HepG2 (cell line): ENCODE measurements around the gene C2orf78. TPM values are rescaled to one million over a fixed set of nuclear protein-coding genes. Genes with fewer than 3 reads are reported as not detected.
A peak's percentile ranks its signal among the peaks of the same experiment; 100 is the strongest.

Experiments used
- ATAC-seq: fragments of 200-7000 bp; cut with Tn5 transposase; 3 replicates; pipeline ENCODE4 v1.9.1; 2020; ENCODE audit warnings: mild to moderate bottlenecking, moderate library complexity
- BruUV-seq: library from RNA; stranded (reverse); fragments of 400-500 nt; replicated peaks from 2 replicates; lab custom pipeline; 2021; lab: Mats Ljungman, UMichigan
- CTCF ChIA-PET: fragments of 300-600 bp; formaldehyde crosslinking; extraction: SDS; loops from one replicate; lab custom pipeline; 2021; ENCODE audit warnings: low total read pairs, inconsistent platforms, low intra/inter-chr PET ratio; lab: Yijun Ruan, JAX
- POLR2A ChIA-PET: fragments of 350-600 bp; sonication (Branson Sonifier 250); formaldehyde crosslinking; loops from one replicate; lab custom pipeline; 2020; ENCODE audit warnings: antibody characterized with exemption, inconsistent platforms; lab: Yijun Ruan, JAX
- DNase-seq: peaks from one replicate; pipeline ENCODE4 v3.0.0-alpha.2; 2015; ENCODE audit warnings: low spot score
- FAIRE-seq: peaks from 3 replicates; lab custom pipeline; 2011; peaks lifted over from hg19 to GRCh38; lab: Jason Lieb, UNC
- H2AFZ ChIP-seq: one replicate; pipeline ENCODE4 v1.6.1; 2011; ENCODE audit warnings: low read length, inconsistent platforms
- H3K27ac ChIP-seq: fragments of 300-600 bp; 3 replicates; pipeline ENCODE4 v1.8.0; 2011; ENCODE audit warnings: mixed run types, mild to moderate bottlenecking, mixed read lengths, low read length, inconsistent platforms; ENCODE audit not compliant: insufficient read depth; ENCODE audit errors: extremely low read length
- H3K27me3 ChIP-seq, 2 experiments: fragments of 200-600 bp in 1 of 2; 2 replicates in 1 of 2; 3 replicates in 1 of 2; pipeline versions ENCODE4 v1.6.0 to v1.8.0; 2011; ENCODE audit warnings: low read length in 2 of 2, mild to moderate bottlenecking in 2 of 2, moderate library complexity in 2 of 2, inconsistent platforms in 1 of 2; ENCODE audit not compliant: insufficient read depth in 2 of 2, control insufficient read depth in 1 of 2
- H3K36me3 ChIP-seq, 2 experiments: fragments of 200-600 bp in 1 of 2; replicated peaks in 1 of 2; 2 replicates in 1 of 2; 3 replicates in 1 of 2; pipeline versions ENCODE4 v1.5.1 to v1.8.0; 2011; ENCODE audit warnings: low read length in 2 of 2, inconsistent platforms in 1 of 2; ENCODE audit not compliant: insufficient read depth in 2 of 2, control insufficient read depth in 1 of 2
- H3K4me1 ChIP-seq: 2 replicates; pipeline ENCODE4 v1.5.1; 2012; ENCODE audit warnings: low read length, inconsistent platforms; ENCODE audit not compliant: insufficient read depth
- H3K4me2 ChIP-seq: 2 replicates; pipeline ENCODE4 v1.6.0; 2011; ENCODE audit warnings: low read depth, low read length, inconsistent platforms
- H3K4me3 ChIP-seq, 3 experiments: fragments of 200-600 bp in 1 of 3; sonication (generic), shearing (Covaris generic) in 1 of 3; replicated peaks in 1 of 3; 2 replicates each; pipeline ENCODE4 v1.5.1; 2011 to 2016; ENCODE audit warnings: low read length in 3 of 3, inconsistent platforms in 2 of 3, low read depth in 2 of 3, mild to moderate bottlenecking in 2 of 3, control low read depth in 1 of 3, mixed read lengths in 1 of 3; ENCODE audit not compliant: insufficient read depth in 1 of 3
- H3K79me2 ChIP-seq: one replicate; pipeline ENCODE4 v1.6.1; 2011; ENCODE audit warnings: low read length, inconsistent platforms; ENCODE audit not compliant: insufficient read depth
- H3K9ac ChIP-seq: 2 replicates; pipeline ENCODE4 v1.6.0; 2011; ENCODE audit warnings: mild to moderate bottlenecking, low read depth, low read length, inconsistent platforms; ENCODE audit not compliant: insufficient read depth
- H3K9me3 ChIP-seq: 2 replicates; pipeline ENCODE4 v1.5.1; 2012; ENCODE audit warnings: mild to moderate bottlenecking, low read length
- H4K20me1 ChIP-seq: 2 replicates; pipeline ENCODE4 v1.6.0; 2011; ENCODE audit warnings: inconsistent platforms, mild to moderate bottlenecking, low read length, moderate library complexity; ENCODE audit not compliant: insufficient read depth
- CREB1 ChIP-seq, 2 experiments: fragments of 450-650 bp in 1 of 2; IDR thresholded peaks; 2 replicates each; pipeline ENCODE4 v1.6.1; 2016 to 2017; ENCODE audit warnings: control low read depth in 1 of 2, mild to moderate bottlenecking in 1 of 2, missing compliant biosample characterization in 1 of 2, missing genetic modification characterization in 1 of 2
- CREM ChIP-seq, 2 experiments: sonication (generic) in 1 of 2; formaldehyde crosslinking in 1 of 2; IDR thresholded peaks; 2 replicates each; pipeline versions ENCODE4 v1.4.0 to v1.6.1; 2016 to 2020; ENCODE audit warnings: antibody characterized with exemption in 1 of 2, mild to moderate bottlenecking in 1 of 2, missing genetic modification reagents in 1 of 2
- KLF9 ChIP-seq: IDR thresholded peaks from 2 replicates; pipeline ENCODE4 v1.6.1; 2016; ENCODE audit warnings: low read depth
- NCOR1 ChIP-seq: fragments of 200-600 bp; sonication (generic); IDR thresholded peaks from 2 replicates; pipeline ENCODE4 v1.7.0; 2017; ENCODE audit warnings: antibody characterized with exemption, low read length, borderline replicate concordance
- PPARG ChIP-seq: conservative IDR thresholded peaks from 2 replicates; pipeline ENCODE4 v1.6.1; 2016; ENCODE audit warnings: missing biosample characterization, missing genetic modification reagents
- TAF15 ChIP-seq: fragments of 200-400 bp; formaldehyde crosslinking; IDR thresholded peaks from one replicate; pipeline ENCODE4 v1.6.1; 2018; ENCODE audit warnings: mild to moderate bottlenecking, low read depth, low read length; ENCODE audit not compliant: poor library complexity, severe bottlenecking
- ZFP1 ChIP-seq: IDR thresholded peaks from 2 replicates; pipeline ENCODE4 v1.6.1; 2016
- ZMYM2 ChIP-seq: sonication (generic); formaldehyde crosslinking; IDR thresholded peaks from 2 replicates; pipeline ENCODE4 v1.8.0; 2022; ENCODE audit warnings: mild to moderate bottlenecking, missing genetic modification reagents
- ZNF766 ChIP-seq: sonication (generic); formaldehyde crosslinking; IDR thresholded peaks from 2 replicates; pipeline ENCODE4 v1.5.0; 2020; ENCODE audit warnings: missing genetic modification reagents, borderline replicate concordance
- ZNF790 ChIP-seq: sonication (generic); formaldehyde crosslinking; IDR thresholded peaks from 2 replicates; pipeline ENCODE4 v1.8.0; 2022; ENCODE audit warnings: missing genetic modification reagents, mild to moderate bottlenecking, borderline replicate concordance
- WGBS: methylation state at CpG from one replicate; pipeline ENCODE4 v1.1.6; 2017; ENCODE audit warnings: low lambda C conversion rate; 5-methylcytosine and 5-hydroxymethylcytosine counted together
- in situ Hi-C: cut with HindIII; loops from 2 replicates; pipeline ENCODE4 v1.10.0; 2017; ENCODE audit warnings: low pct_unique_long_range_greater_than_20kb; ENCODE audit not compliant: extremely low pct_ligation_motif_present
- intact Hi-C: fragments of 100-400 bp; cut with micrococcal nuclease; formaldehyde crosslinking; loops from one replicate; pipeline ENCODE4 v1.10.0; 2022; ENCODE audit not compliant: unreplicated experiment
- polyA plus RNA-seq, 8 experiments: library from polyadenylated mRNA; depleted of rRNA in 3 of 8; stranded (reverse) in 7 of 8; unstranded in 1 of 8; fragments of >200 nt; fragmentation: Illumina TruSeq in 4 of 8; extraction: Trizol in 4 of 8; gene quantifications; 2 replicates each; pipeline versions ENCODE4 v1.2.1 to v1.2.3, GENCODE V29; 2011 to 2016; ENCODE audit warnings: low read depth in 4 of 8, missing spikeins in 1 of 8, mixed read lengths in 1 of 8; ENCODE audit not compliant: insufficient read depth in 1 of 8
- total RNA-seq, 5 experiments: library from RNA; depleted of rRNA; stranded (reverse); fragments of >200 nt; fragmentation: Illumina TruSeq; extraction: Trizol; gene quantifications; 2 replicates each; pipeline ENCODE4 v1.2.3, GENCODE V29; 2016; ENCODE audit warnings: low read depth in 1 of 5
- TF ChIP-seq, protein P1 (sequence below): sonication (generic); formaldehyde crosslinking; IDR thresholded peaks from 2 replicates; pipeline ENCODE4 v1.8.0; 2022; ENCODE audit warnings: missing genetic modification reagents, low read depth, mild to moderate bottlenecking, borderline replicate concordance
- TF ChIP-seq, protein P2 (sequence below): sonication (generic); formaldehyde crosslinking; IDR thresholded peaks from 2 replicates; pipeline ENCODE4 v1.8.0; 2022; ENCODE audit warnings: mild to moderate bottlenecking, missing genetic modification reagents, borderline replicate concordance
- TF ChIP-seq, protein P3 (sequence below): sonication (generic); formaldehyde crosslinking; conservative IDR thresholded peaks from 2 replicates; pipeline ENCODE4 v1.4.0; 2020; ENCODE audit warnings: missing genetic modification reagents
- TF ChIP-seq, protein P4 (sequence below): sonication (generic); formaldehyde crosslinking; IDR thresholded peaks from 2 replicates; pipeline ENCODE4 v1.9.0; 2022; ENCODE audit warnings: missing genetic modification reagents, mild to moderate bottlenecking, borderline replicate concordance
- TF ChIP-seq, protein P5 (sequence below): sonication (generic); formaldehyde crosslinking; IDR thresholded peaks from 2 replicates; pipeline ENCODE4 v1.8.0; 2022; ENCODE audit warnings: low read depth, missing genetic modification reagents
- TF ChIP-seq, protein P6 (sequence below), 2 experiments: fragments of 450-650 bp in 1 of 2; sonication (generic) in 1 of 2; formaldehyde crosslinking; IDR thresholded peaks; 2 replicates each; pipeline versions ENCODE4 v1.5.0 to v1.8.0; 2020 to 2022; ENCODE audit warnings: mild to moderate bottlenecking in 1 of 2, missing genetic modification reagents in 1 of 2

The C2orf78 gene
- total and polyA plus RNA-seq, 2 of the 13 experiments (the other 11 are each of a cell fraction or from before 2014, with no cell fraction given) = not detected

DNA sequence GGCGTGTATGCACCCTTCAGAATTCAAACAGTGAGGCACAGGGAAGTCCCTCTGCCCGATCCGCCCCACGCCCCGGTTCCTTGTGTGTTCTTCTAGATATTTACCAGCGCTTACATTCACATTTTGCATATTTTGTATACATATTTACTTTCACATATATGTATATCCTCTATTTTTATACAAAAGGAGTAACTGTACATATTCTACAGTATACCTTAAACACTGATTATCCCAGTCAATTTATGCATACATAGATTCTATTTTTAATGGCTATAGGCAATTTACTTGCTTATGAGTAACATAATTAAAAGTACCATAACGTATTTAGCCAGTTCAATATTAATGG is 3.8 kb upstream of the C2orf78 start:
- H3K9ac ChIP-seq = peak overlapping the region; percentile 95
- no peak overlapping the region for H3K27ac ChIP-seq
- H3K27me3 ChIP-seq = no peaks in the 10 kb centered on the region; a peak in 1 of 5 replicates
- H3K9me3 ChIP-seq = no peaks in the 10 kb centered on the region
- H3K36me3 ChIP-seq = peaks cover 4 to 17% of the 10 kb centered on the region in 2 experiments
- H4K20me1 ChIP-seq = no peaks in the 10 kb centered on the region
- no peak for DNase-seq
- CTCF ChIA-PET = no interaction called here
- ATAC-seq = peak; percentile 10
- peaks cover 23% of the 10 kb centered on the region for H3K79me2 ChIP-seq
- intact Hi-C loops (no loop called here), in situ Hi-C loops (no loop called here)
- H2AFZ ChIP-seq = peak overlapping the region; percentile 48
- 2% methylated on average over 7 of the region's 7 CpGs for WGBS
- no TSS peak for BruUV-seq
- peaks cover 30% of the 10 kb centered on the region for H3K4me1 ChIP-seq
- peak overlapping the region in 2 of 3 experiments; percentile 91 to 99; a peak in 4 of 6 replicates for H3K4me3 ChIP-seq
- H3K4me2 ChIP-seq = peak overlapping the region; percentile 69
- POLR2A ChIA-PET = interaction anchor here (0.9 kb wide), 1 partner anchor 48 kb away, joined by 3 read pairs; the partner anchor contains the start of gene STAMBP
- FAIRE-seq = no peak
- TF ChIP-seq, protein P1, sequence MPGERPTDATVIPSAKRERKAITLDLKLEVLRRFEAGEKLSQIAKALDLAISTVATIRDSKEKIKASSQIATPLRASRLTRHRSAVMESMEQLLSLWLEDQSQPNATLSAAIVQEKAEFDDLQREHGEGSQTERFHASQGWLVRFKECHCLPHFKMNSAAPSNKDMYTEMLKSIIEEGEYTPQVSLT (CRISPR knock-in tag) = no peak
- TF ChIP-seq, protein P2, sequence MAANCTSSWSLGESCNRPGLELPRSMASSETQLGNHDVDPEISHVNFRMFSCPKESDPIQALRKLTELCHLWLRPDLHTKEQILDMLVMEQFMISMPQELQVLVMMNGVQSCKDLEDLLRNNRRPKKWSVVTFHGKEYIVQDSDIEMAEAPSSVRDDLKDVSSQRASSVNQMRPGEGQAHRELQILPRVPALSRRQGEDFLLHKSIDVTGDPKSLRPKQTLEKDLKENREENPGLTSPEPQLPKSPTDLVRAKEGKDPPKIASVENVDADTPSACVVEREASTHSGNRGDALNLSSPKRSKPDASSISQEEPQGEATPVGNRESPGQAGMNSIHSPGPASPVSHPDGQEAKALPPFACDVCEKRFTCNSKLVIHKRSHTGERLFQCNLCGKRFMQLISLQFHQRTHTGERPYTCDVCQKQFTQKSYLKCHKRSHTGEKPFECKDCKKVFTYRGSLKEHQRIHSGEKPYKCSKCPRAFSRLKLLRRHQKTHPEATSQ (CRISPR knock-in tag) = 0 out of 2 replicates have a peak, but pooled peaks have one; percentile 4
- TF ChIP-seq ZNF790 (CRISPR knock-in tag) = 0 out of 2 replicates have a peak, but pooled peaks have one; percentile 37
- TF ChIP-seq, protein P3, sequence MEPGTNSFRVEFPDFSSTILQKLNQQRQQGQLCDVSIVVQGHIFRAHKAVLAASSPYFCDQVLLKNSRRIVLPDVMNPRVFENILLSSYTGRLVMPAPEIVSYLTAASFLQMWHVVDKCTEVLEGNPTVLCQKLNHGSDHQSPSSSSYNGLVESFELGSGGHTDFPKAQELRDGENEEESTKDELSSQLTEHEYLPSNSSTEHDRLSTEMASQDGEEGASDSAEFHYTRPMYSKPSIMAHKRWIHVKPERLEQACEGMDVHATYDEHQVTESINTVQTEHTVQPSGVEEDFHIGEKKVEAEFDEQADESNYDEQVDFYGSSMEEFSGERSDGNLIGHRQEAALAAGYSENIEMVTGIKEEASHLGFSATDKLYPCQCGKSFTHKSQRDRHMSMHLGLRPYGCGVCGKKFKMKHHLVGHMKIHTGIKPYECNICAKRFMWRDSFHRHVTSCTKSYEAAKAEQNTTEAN (CRISPR knock-in tag) = no peak
- TF ChIP-seq, protein P4, sequence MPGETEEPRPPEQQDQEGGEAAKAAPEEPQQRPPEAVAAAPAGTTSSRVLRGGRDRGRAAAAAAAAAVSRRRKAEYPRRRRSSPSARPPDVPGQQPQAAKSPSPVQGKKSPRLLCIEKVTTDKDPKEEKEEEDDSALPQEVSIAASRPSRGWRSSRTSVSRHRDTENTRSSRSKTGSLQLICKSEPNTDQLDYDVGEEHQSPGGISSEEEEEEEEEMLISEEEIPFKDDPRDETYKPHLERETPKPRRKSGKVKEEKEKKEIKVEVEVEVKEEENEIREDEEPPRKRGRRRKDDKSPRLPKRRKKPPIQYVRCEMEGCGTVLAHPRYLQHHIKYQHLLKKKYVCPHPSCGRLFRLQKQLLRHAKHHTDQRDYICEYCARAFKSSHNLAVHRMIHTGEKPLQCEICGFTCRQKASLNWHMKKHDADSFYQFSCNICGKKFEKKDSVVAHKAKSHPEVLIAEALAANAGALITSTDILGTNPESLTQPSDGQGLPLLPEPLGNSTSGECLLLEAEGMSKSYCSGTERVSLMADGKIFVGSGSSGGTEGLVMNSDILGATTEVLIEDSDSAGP (CRISPR knock-in tag) = 0 out of 2 replicates have a peak, but pooled peaks have one; percentile 5
- peak; percentile 5 for TF ChIP-seq TAF15
- TF ChIP-seq, protein P5, sequence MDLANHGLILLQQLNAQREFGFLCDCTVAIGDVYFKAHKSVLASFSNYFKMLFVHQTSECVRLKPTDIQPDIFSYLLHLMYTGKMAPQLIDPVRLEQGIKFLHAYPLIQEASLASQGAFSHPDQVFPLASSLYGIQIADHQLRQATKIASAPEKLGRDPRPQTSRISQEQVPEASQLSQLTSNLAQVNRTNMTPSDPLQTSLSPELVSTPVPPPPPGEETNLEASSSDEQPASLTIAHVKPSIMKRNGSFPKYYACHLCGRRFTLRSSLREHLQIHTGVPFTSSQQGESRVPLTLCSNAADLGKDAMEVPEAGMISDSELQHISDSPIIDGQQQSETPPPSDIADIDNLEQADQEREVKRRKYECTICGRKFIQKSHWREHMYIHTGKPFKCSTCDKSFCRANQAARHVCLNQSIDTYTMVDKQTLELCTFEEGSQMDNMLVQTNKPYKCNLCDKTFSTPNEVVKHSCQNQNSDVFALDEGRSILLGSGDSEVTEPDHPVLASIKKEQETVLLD (CRISPR knock-in tag) = no peak
- TF ChIP-seq KLF9 (CRISPR knock-in tag) = peak; percentile 22; the same call in 1 of the 2 replicates
- 0 out of 2 replicates have a peak, but pooled peaks have one; percentile 3 for TF ChIP-seq CREM (IDR thresholded peaks at IDR 0.05)
- no peak for TF ChIP-seq CREM (CRISPR knock-in tag; IDR thresholded peaks at IDR 0.05)
- TF ChIP-seq CREB1 (IDR thresholded peaks at IDR 0.05) = no peak
- TF ChIP-seq CREB1 (CRISPR knock-in tag; IDR thresholded peaks at IDR 0.05) = peak; percentile 16
- TF ChIP-seq, protein P6, sequence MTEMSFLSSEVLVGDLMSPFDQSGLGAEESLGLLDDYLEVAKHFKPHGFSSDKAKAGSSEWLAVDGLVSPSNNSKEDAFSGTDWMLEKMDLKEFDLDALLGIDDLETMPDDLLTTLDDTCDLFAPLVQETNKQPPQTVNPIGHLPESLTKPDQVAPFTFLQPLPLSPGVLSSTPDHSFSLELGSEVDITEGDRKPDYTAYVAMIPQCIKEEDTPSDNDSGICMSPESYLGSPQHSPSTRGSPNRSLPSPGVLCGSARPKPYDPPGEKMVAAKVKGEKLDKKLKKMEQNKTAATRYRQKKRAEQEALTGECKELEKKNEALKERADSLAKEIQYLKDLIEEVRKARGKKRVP (CRISPR knock-in tag; IDR thresholded peaks at IDR 0.05) = peak in 1 of 2 experiments; percentile 46; a peak in 2 of 4 replicates
- peak; percentile 0; the same call in 1 of the 2 replicates for TF ChIP-seq ZFP1 (CRISPR knock-in tag)
- peak; percentile 62; the same call in 1 of the 2 replicates for TF ChIP-seq ZMYM2
- TF ChIP-seq PPARG (CRISPR knock-in tag) = 0 out of 2 replicates have a peak, but pooled peaks have one; percentile 1
- TF ChIP-seq NCOR1 = 0 out of 2 replicates have a peak, but pooled peaks have one; percentile 2
- TF ChIP-seq ZNF766 (CRISPR knock-in tag) = no peak
